ENCODE measurements around the gene CYTH1. TPM values are rescaled to one million over a fixed set of nuclear protein-coding genes. Genes with fewer than 3 reads are reported as not detected.
A peak's percentile ranks its signal among the peaks of the same experiment; 100 is the strongest.

CYTH1 gene
- total and polyA plus RNA-seq, 7 donors: 18.7 to 40.4 (median 29.8) TPM

DNA sequence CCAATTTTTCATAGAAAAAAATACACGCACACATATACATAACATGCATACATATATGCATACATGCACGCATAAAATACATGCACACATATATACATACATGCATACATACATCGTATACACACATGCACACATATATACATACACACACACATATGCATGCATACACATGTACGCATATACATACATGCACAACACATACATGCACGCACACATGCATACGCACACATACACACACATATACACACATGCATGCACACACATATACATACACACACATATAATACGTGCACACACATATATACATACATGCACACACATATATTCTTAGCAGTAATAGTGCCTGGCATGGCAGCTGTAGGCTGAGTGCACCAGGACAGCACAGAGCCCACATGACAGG, 33.6 kb upstream of the CYTH1 start:
- no peak for DNase-seq
- Histone ChIP-seq H3K27ac (no peak overlapping the region), H3K9me3 (no peaks in the 10 kb centered on the region), H3K4me3 (no peak overlapping the region), H3K27me3 (ENCODE audit: insufficient read depth in 3 of 3, low read length in 2 of 3) (no peaks in the 10 kb centered on the region), H3K4me1 (peaks cover 7% of the 10 kb centered on the region), H3K36me3 (ENCODE audit: insufficient read depth in 1 of 2, low read depth in 1 of 2) (peaks cover 18 to 100% of the 10 kb centered on the region in 2 donors)
- WGBS, 3 donors: 84 to 96% (median 95%) methylated on average over 7 of the region's 7 CpGs
- intact Hi-C loops (cut with DNase I): no loop called here
- peak in 1 of 4 donors; percentile 32 for ATAC-seq
- TF ChIP-seq, protein P1, sequence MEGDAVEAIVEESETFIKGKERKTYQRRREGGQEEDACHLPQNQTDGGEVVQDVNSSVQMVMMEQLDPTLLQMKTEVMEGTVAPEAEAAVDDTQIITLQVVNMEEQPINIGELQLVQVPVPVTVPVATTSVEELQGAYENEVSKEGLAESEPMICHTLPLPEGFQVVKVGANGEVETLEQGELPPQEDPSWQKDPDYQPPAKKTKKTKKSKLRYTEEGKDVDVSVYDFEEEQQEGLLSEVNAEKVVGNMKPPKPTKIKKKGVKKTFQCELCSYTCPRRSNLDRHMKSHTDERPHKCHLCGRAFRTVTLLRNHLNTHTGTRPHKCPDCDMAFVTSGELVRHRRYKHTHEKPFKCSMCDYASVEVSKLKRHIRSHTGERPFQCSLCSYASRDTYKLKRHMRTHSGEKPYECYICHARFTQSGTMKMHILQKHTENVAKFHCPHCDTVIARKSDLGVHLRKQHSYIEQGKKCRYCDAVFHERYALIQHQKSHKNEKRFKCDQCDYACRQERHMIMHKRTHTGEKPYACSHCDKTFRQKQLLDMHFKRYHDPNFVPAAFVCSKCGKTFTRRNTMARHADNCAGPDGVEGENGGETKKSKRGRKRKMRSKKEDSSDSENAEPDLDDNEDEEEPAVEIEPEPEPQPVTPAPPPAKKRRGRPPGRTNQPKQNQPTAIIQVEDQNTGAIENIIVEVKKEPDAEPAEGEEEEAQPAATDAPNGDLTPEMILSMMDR (IDR thresholded peaks at IDR 0.05): no peak

- Histone ChIP-seq H3K27ac (no peak overlapping the region), H3K4me3 (no peak overlapping the region), H3K4me1 (peaks cover 7% of the 10 kb centered on the region), H3K9me3 (no peaks in the 10 kb centered on the region), H3K27me3 (ENCODE audit: insufficient read depth in 3 of 3, low read length in 2 of 3) (no peaks in the 10 kb centered on the region), H3K36me3 (ENCODE audit: insufficient read depth in 1 of 2, low read depth in 1 of 2) (peaks cover 16 to 100% of the 10 kb centered on the region in 2 donors)
- ATAC-seq (no peak), DNase-seq (peak in 1 of 2 donors; percentile 58)
- WGBS, 3 donors: 50 to 62% (median 54%) methylated on average over 8 of the region's 8 CpGs
- TF ChIP-seq, protein P1 (IDR thresholded peaks at IDR 0.05): no peak
- intact Hi-C loops (cut with DNase I): no loop called here
Measured at GRCh38 chr17:78812855-78813254, 30.8 kb upstream of the CYTH1 start.

GRCh38 chr17:78808163-78808562, 26.1 kb upstream of the CYTH1 start:
- 85 to 92% (median 88%) methylated on average over 4 of the region's 4 CpGs for WGBS, 3 donors
- no peak overlapping the region for H3K27ac ChIP-seq
- H3K36me3 ChIP-seq (ENCODE audit: insufficient read depth in 1 of 2, low read depth in 1 of 2): peaks cover 11 to 96% of the 10 kb centered on the region in 2 donors
- TF ChIP-seq, protein P1 (IDR thresholded peaks at IDR 0.05): no peak
- ATAC-seq: no peak
- DNase-seq: no peak
- H3K4me1 ChIP-seq: peaks cover 7% of the 10 kb centered on the region
- no peak overlapping the region for H3K4me3 ChIP-seq
- intact Hi-C loops (cut with DNase I): no loop called here
- H3K27me3 ChIP-seq (ENCODE audit: insufficient read depth in 3 of 3, low read length in 2 of 3): no peaks in the 10 kb centered on the region
- no peaks in the 10 kb centered on the region for H3K9me3 ChIP-seq

DNA sequence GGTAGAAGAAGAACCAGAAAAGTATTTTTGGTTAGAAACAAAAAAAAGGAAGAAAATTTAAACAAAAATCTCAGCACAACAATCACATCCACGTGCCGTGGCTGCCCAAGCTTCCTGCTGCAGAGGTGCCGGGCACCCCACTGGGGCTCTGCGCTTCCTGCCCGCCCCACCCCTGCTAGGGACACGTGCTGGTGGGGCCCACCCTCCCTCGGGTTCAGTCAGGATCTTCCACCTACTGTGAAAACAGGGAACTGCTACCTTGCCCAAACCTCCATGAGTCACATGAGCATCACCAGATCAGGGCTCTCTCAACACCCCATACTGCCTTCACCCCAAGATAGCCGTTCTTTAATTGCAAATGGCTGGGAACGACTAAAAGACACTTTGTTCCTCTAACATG, 24.4 kb upstream of the CYTH1 start:
- H3K9me3 ChIP-seq: no peaks in the 10 kb centered on the region
- intact Hi-C loops (cut with DNase I): no loop called here
- ATAC-seq (no peak), DNase-seq (no peak)
- no peak overlapping the region for H3K27ac ChIP-seq
- peaks cover 5% of the 10 kb centered on the region for H3K4me1 ChIP-seq
- TF ChIP-seq, protein P1 (IDR thresholded peaks at IDR 0.05): no peak
- WGBS, 3 donors: 73 to 85% (median 79%) methylated on average over 7 to 9 of the region's 9 CpGs
- peaks cover 7 to 93% of the 10 kb centered on the region in 2 donors for H3K36me3 ChIP-seq (ENCODE audit: insufficient read depth in 1 of 2, low read depth in 1 of 2)
- H3K4me3 ChIP-seq: no peak overlapping the region
- no peaks in the 10 kb centered on the region for H3K27me3 ChIP-seq (ENCODE audit: insufficient read depth in 3 of 3, low read length in 2 of 3)

DNA sequence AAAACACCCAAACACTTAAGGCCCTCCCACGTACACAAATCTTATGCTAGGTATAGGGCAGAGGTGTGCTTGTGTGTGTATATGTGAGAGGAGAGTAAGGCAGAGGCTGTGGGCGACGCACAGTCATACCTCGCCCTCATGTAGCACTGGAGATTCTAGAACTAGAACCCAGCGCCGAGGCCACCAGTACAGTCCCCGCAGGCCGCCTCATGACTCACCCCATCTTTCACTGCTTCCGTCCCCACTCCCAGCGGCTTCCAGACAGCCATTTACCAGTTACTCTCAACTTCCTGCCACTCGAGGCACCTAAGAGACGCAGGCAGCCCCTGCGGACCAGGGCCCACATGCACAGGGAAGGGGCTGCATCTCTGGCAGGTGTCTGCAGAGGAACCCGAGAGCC, 23.2 kb upstream of the CYTH1 start:
- Histone ChIP-seq H3K36me3 (ENCODE audit: insufficient read depth in 1 of 2, low read depth in 1 of 2) (peaks cover 7 to 86% of the 10 kb centered on the region in 2 donors), H3K4me1 (peaks cover 5% of the 10 kb centered on the region)
- ATAC-seq: peak in 2 of 4 donors; percentile 16 to 22

More for the DNA sequence above, 23.2 kb upstream of the CYTH1 start:
- no peaks in the 10 kb centered on the region for H3K27me3 ChIP-seq (ENCODE audit: insufficient read depth in 3 of 3, low read length in 2 of 3)
- TF ChIP-seq, protein P1 (IDR thresholded peaks at IDR 0.05): no peak
- WGBS, 3 donors: 88 to 92% (median 88%) methylated on average over 14 of the region's 14 CpGs
- intact Hi-C loops (cut with DNase I): no loop called here
- no peak overlapping the region for H3K4me3 ChIP-seq
- H3K9me3 ChIP-seq: no peaks in the 10 kb centered on the region
- H3K27ac ChIP-seq: no peak overlapping the region
- DNase-seq: no peak
